LNCAP (cell line): ENCODE results near the gene FATE1.

Experiments
- TF ChIP-seq, protein P1 (sequence below): fragments of 450-650 bp; IDR thresholded peaks from 2 replicates; pipeline ENCODE4 v1.5.1; 2017; ENCODE audit warnings: mild to moderate bottlenecking

FATE1 gene

DNA sequence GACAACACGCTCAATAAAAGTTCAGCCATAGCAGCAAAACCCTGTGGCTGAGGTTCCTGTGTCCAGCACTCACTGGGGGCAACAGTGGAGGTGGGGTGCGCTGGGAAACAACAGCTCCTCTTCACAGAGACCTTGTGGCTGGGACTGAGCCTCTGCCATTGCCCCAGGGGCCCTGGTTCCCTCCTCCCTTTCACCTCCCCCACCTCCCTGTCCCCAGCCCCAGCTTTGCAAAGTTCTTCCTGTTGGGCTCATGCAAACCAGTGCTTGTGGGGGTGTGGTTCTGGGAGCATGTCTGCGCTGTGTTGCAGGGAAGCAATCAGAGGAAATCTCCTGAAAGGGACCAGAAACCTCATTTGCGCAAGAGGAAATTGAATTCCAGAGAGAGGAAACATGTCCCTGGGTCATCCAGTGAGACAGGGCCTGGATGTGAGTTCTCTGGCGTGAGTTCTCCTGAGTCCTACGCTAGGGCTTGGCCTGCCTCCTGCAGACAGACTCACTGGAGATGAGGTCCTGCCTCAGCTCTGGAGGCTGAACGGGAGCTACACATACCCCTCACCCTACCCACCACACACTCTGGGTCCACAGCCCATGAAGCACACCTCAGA lies 7.4 kb downstream of the FATE1 start:
- TF ChIP-seq, protein P1, sequence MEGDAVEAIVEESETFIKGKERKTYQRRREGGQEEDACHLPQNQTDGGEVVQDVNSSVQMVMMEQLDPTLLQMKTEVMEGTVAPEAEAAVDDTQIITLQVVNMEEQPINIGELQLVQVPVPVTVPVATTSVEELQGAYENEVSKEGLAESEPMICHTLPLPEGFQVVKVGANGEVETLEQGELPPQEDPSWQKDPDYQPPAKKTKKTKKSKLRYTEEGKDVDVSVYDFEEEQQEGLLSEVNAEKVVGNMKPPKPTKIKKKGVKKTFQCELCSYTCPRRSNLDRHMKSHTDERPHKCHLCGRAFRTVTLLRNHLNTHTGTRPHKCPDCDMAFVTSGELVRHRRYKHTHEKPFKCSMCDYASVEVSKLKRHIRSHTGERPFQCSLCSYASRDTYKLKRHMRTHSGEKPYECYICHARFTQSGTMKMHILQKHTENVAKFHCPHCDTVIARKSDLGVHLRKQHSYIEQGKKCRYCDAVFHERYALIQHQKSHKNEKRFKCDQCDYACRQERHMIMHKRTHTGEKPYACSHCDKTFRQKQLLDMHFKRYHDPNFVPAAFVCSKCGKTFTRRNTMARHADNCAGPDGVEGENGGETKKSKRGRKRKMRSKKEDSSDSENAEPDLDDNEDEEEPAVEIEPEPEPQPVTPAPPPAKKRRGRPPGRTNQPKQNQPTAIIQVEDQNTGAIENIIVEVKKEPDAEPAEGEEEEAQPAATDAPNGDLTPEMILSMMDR, result no peak

- TF ChIP-seq, protein P1, result no peak
Measured at GRCh38 chrX:151724563-151725337, 8.9 kb downstream of the FATE1 start.

DNA sequence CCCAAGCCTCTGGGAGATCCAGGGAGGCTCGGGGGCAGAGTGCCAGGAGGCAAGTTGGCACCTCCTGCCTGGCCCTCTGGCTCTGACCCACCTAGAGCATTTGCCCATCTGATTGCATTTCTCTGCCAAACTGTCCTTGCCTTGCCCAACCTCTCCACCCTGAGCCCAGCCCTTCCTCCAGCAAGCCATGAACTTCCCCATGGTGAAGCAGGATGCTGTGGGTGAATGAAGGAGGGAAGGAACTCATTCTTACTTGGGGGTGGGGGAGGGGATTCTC lies 9.4 kb downstream of the FATE1 start:
- TF ChIP-seq, protein P1, result no peak

DNA sequence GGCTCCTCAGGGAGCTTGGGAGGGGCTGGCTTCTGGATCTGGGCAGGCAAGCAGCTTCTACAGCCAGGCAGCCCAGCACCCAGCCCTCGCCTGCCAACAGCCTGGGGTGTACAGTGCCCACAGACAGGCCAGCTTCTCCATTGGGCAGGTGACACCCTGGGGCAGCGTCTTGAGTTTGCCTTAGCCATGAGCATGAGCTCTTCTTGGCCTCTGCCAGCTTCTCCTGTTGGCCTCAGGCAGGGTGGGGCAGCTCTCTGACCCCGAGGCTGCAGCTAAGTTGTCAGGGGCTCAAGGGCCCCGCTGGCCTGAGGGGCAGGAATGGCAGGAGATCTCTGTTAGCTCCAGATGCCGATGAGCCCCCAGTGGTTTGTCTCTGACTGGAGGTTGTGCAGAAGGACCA lies 10.9 kb downstream of the FATE1 start:
- TF ChIP-seq, protein P1, result no peak

GRCh38 chrX:151727346-151727745 lies 11.5 kb downstream of the FATE1 start:
- TF ChIP-seq, protein P1, result no peak

GRCh38 chrX:151729056-151729725 lies 13.4 kb downstream of the FATE1 start:
- TF ChIP-seq, protein P1, result no peak

DNA sequence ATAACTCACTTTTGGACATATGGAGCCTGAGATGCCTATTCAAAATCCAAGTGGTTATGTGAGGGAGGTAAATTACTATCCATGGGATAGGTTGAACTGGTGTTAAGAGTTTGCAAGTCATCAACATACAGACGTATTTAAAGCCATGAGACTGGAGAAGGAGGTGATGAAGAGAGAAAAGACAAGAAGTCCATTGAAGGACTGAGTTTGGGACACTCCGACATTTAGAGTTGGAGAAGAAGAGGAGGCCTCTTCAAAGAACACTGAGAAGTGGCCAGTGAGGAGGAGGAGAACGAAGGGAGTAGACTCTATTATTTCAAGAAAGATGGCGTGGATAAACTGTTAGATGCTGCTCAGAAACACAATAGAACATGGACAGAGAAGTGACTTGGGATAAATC lies 18.6 kb downstream of the FATE1 start, which contains the start of gene CNGA2:
Gene CNGA2 (plus strand): TSS at position 301 of the 400 bp plus-strand sequence. CDS start 3,738 bp downstream, outside the sequence.
- TF ChIP-seq, protein P1, result no peak
